MM.1S (cell line): Measurements from ENCODE around the gene NAA20.

ENCODE experiments used
- EZH2 ChIP-seq: fragments of 300-600 bp; sonication (generic); optimal IDR thresholded peaks from 2 replicates; pipeline ENCODE3; 2017; ENCODE audit warnings: low read depth, mild to moderate bottlenecking, antibody characterized with exemption, low read length, mixed read lengths
- TF ChIP-seq, protein P1 (sequence below): fragments of 300-600 bp; sonication (generic); IDR thresholded peaks from 2 replicates; pipeline ENCODE4 v1.5.1; 2016; ENCODE audit warnings: antibody characterized with exemption, low read length, mixed read lengths

DNA sequence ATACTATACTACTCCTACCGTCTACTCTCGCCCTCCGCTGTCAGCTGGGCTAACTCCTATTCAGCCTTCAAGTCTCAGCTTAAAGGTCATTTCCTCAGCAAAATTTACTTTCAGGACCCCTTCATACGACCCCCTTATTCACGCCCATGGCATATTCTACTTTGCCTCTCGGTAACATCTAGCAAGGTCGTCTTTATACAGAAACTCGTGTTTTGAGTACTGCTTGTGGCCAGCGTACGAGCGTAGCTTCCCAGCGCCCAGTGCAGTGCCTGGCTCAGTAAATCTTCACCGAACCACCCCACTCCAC lies 34.6 kb downstream of the NAA20 start:
- TF ChIP-seq, protein P1, sequence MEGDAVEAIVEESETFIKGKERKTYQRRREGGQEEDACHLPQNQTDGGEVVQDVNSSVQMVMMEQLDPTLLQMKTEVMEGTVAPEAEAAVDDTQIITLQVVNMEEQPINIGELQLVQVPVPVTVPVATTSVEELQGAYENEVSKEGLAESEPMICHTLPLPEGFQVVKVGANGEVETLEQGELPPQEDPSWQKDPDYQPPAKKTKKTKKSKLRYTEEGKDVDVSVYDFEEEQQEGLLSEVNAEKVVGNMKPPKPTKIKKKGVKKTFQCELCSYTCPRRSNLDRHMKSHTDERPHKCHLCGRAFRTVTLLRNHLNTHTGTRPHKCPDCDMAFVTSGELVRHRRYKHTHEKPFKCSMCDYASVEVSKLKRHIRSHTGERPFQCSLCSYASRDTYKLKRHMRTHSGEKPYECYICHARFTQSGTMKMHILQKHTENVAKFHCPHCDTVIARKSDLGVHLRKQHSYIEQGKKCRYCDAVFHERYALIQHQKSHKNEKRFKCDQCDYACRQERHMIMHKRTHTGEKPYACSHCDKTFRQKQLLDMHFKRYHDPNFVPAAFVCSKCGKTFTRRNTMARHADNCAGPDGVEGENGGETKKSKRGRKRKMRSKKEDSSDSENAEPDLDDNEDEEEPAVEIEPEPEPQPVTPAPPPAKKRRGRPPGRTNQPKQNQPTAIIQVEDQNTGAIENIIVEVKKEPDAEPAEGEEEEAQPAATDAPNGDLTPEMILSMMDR: no peak
- TF ChIP-seq EZH2: no peak
